K562 (cell line): Measurements from ENCODE around the gene BRME1. TPM values are rescaled to one million over a fixed set of nuclear protein-coding genes. Genes with fewer than 3 reads are reported as not detected.
A peak's percentile ranks its signal among the peaks of the same experiment; 100 is the strongest.

Experiments used
- CBFA2T2 ChIP-seq: fragments of 450-650 bp; conservative IDR thresholded peaks from 2 replicates; pipeline ENCODE4 v1.6.1; 2017; ENCODE audit warnings: mild to moderate bottlenecking
- FOS ChIP-seq: IDR thresholded peaks from 3 replicates; pipeline ENCODE4 v1.6.1; 2011; ENCODE audit not compliant: insufficient read length; ENCODE audit errors: extremely low read depth
- FOXJ2 ChIP-seq: fragments of 200-800 bp; sonication (Bioruptor generic); IDR thresholded peaks from 2 replicates; pipeline ENCODE4 v1.6.1; 2016; ENCODE audit warnings: missing genetic modification characterization, missing compliant biosample characterization
- FOXP1 ChIP-seq: sonication (generic); formaldehyde crosslinking; IDR thresholded peaks from 2 replicates; pipeline ENCODE4 v1.8.0; 2022; ENCODE audit warnings: mild to moderate bottlenecking, missing genetic modification reagents
- GATAD2A ChIP-seq: fragments of 450-650 bp; IDR thresholded peaks from 2 replicates; pipeline ENCODE4 v1.6.1; 2017
- KDM4B ChIP-seq, 2 experiments: fragments of 450-650 bp in 1 of 2; sonication (generic) in 1 of 2; IDR thresholded peaks; 2 replicates each; pipeline ENCODE4 v1.6.1; 2016 to 2017; ENCODE audit warnings: borderline replicate concordance in 2 of 2, antibody characterized with exemption in 1 of 2, low read depth in 1 of 2, mild to moderate bottlenecking in 1 of 2
- MEF2A ChIP-seq: IDR thresholded peaks from 2 replicates; pipeline ENCODE4 v1.6.1; 2011; ENCODE audit warnings: low read depth, mild to moderate bottlenecking, low read length, moderate library complexity; ENCODE audit not compliant: control insufficient read depth
- MTF1 ChIP-seq: fragments of 250-450 bp; sonication (Bioruptor Pico); IDR thresholded peaks from 2 replicates; pipeline ENCODE4 v1.9.0; 2021; ENCODE audit warnings: moderate library complexity, mild to moderate bottlenecking, inconsistent platforms, borderline replicate concordance
- USF1 ChIP-seq: sonication (generic); formaldehyde crosslinking; IDR thresholded peaks from 2 replicates; pipeline ENCODE4 v1.9.0; 2022; ENCODE audit warnings: mild to moderate bottlenecking, missing genetic modification reagents
- ZBTB40 ChIP-seq, 2 experiments: fragments of 450-650 bp in 1 of 2; sonication (generic) in 1 of 2; formaldehyde crosslinking in 1 of 2; IDR thresholded peaks; 2 replicates each; pipeline versions ENCODE4 v1.7.1 to v1.9.0; 2016 to 2022; ENCODE audit warnings: inconsistent platforms in 1 of 2, mild to moderate bottlenecking in 1 of 2, missing genetic modification reagents in 1 of 2
- ZFP30 ChIP-seq: fragments of 250-450 bp; sonication (Bioruptor Pico); IDR thresholded peaks from 2 replicates; pipeline ENCODE4 v1.8.0; 2022; ENCODE audit warnings: moderate library complexity, mild to moderate bottlenecking, inconsistent platforms, borderline replicate concordance
- ZNF551 ChIP-seq: fragments of 250-450 bp; sonication (Bioruptor Pico); IDR thresholded peaks from 2 replicates; pipeline ENCODE4 v1.5.0; 2021; ENCODE audit warnings: mild to moderate bottlenecking, moderate library complexity
- ZNF668 ChIP-seq: fragments of 250-450 bp; sonication (Bioruptor Pico); IDR thresholded peaks from 2 replicates; pipeline ENCODE4 v1.8.0; 2022; ENCODE audit warnings: mild to moderate bottlenecking, inconsistent platforms
- ZSCAN32 ChIP-seq: fragments of 450-650 bp; formaldehyde crosslinking; IDR thresholded peaks from 2 replicates; pipeline ENCODE4 v1.4.0; 2020; ENCODE audit warnings: mild to moderate bottlenecking, moderate library complexity
- polyA plus RNA-seq, 8 experiments: library from polyadenylated mRNA; depleted of rRNA in 4 of 8; stranded (reverse) in 5 of 8; unstranded in 3 of 8; fragments of >200 nt; fragmentation: Nextera tagmentation in 2 of 8; fragmentation: Illumina TruSeq in 1 of 8; extraction: Ambion mirVana in 2 of 8; extraction: Trizol in 1 of 8; gene quantifications; 2 replicates each; pipeline versions ENCODE4 v1.2.1 to v1.2.3, GENCODE V29; 2011 to 2014; ENCODE audit warnings: inconsistent platforms in 1 of 8, missing spikeins in 1 of 8
- total RNA-seq, 7 experiments: library from RNA; depleted of rRNA in 6 of 7; stranded (reverse); fragments of >200 nt in 6 of 7; fragmentation: Illumina TruSeq in 2 of 7; extraction: Trizol in 2 of 7; gene quantifications; 2 replicates each; pipeline versions ENCODE4 v1.2.1 to v1.2.3, GENCODE V29; 2011 to 2021; ENCODE audit warnings: low replicate concordance in 1 of 7
- TF ChIP-seq, protein P1 (sequence below), 2 experiments: fragments of 450-650 bp in 1 of 2; sonication (generic) in 1 of 2; formaldehyde crosslinking; conservative IDR thresholded peaks; 2 replicates each; pipeline versions ENCODE4 v1.4.0 to v1.8.1; 2020 to 2022; ENCODE audit warnings: mild to moderate bottlenecking in 1 of 2, missing genetic modification reagents in 1 of 2
- TF ChIP-seq, protein P2 (sequence below): fragments of 450-650 bp; formaldehyde crosslinking; IDR thresholded peaks from 2 replicates; pipeline ENCODE4 v1.4.0; 2020; ENCODE audit warnings: mild to moderate bottlenecking

BRME1 gene
- total and polyA plus RNA-seq, 9 of the 15 experiments (the other 6 are each of a cell fraction or from before 2014, with no cell fraction given), result 0.75 to 6.1 (median 3.6) TPM

DNA sequence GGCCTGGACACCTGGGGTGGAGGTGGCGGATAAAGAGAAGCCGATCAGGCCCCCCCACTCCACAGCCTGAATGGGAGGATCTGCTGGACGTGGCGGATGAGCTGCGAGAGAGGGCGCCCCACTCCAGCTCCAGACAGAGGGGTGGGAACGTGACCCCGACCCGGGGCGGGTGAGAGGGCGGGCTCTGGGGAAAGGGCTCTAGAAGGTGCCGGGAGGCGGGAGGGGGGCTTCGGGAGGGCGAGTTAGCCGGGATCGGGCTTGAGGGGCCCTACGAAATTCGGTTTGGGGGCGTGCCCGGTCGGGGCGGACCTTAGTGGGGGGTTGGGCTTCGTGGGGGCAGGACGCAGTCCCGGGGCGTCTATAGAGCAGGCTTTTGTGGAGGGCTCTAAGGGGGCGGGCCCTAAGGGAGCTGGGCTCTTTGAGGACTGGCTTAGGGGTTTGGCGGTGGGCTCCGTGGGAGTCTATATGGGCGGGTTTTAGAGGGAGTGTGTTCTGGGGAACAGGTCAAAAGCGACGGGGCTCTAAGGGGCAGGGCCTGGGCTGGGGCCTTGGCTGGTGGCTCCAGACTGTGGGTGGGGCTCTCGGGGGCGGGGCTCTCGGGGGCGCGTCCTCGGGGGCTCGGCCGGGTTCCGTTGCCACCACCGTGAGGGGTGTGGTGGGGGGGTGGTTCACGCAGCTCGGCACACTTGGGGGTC, 33.1 kb downstream of the BRME1 start (continued):
- TF ChIP-seq, protein P1, sequence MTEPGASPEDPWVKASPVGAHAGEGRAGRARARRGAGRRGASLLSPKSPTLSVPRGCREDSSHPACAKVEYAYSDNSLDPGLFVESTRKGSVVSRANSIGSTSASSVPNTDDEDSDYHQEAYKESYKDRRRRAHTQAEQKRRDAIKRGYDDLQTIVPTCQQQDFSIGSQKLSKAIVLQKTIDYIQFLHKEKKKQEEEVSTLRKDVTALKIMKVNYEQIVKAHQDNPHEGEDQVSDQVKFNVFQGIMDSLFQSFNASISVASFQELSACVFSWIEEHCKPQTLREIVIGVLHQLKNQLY (CRISPR knock-in tag; conservative IDR thresholded peaks at IDR 0.05), result no peak
- TF ChIP-seq ZBTB40 (IDR thresholded peaks at IDR 0.05) (no peak), ZBTB40 (CRISPR knock-in tag; IDR thresholded peaks at IDR 0.05) (no peak), FOS (no peak), ZNF668 (CRISPR knock-in tag) (no peak), KDM4B (IDR thresholded peaks at IDR 0.05; ENCODE audit: borderline replicate concordance in 2 of 2, low read depth in 1 of 2) (no peak), FOXP1 (no peak), MTF1 (CRISPR knock-in tag) (no peak), ZSCAN32 (CRISPR knock-in tag) (no peak), ZFP30 (CRISPR knock-in tag) (no peak), MEF2A (no peak), GATAD2A (no peak), FOXJ2 (tag) (no peak), ZNF551 (CRISPR knock-in tag) (no peak), CBFA2T2 (no peak), USF1 (0 out of 2 replicates have a peak, but pooled peaks have one; percentile 26)
- TF ChIP-seq, protein P2, sequence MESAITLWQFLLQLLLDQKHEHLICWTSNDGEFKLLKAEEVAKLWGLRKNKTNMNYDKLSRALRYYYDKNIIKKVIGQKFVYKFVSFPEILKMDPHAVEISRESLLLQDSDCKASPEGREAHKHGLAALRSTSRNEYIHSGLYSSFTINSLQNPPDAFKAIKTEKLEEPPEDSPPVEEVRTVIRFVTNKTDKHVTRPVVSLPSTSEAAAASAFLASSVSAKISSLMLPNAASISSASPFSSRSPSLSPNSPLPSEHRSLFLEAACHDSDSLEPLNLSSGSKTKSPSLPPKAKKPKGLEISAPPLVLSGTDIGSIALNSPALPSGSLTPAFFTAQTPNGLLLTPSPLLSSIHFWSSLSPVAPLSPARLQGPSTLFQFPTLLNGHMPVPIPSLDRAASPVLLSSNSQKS (CRISPR knock-in tag), result no peak
